ENCODE results near the gene SVOPL.
"Not testable (repeated sequence)": the region's sequence is repeated elsewhere in the genome, so short reads cannot be mapped to it uniquely, and the experiment has no call there.

Gene SVOPL

DNA sequence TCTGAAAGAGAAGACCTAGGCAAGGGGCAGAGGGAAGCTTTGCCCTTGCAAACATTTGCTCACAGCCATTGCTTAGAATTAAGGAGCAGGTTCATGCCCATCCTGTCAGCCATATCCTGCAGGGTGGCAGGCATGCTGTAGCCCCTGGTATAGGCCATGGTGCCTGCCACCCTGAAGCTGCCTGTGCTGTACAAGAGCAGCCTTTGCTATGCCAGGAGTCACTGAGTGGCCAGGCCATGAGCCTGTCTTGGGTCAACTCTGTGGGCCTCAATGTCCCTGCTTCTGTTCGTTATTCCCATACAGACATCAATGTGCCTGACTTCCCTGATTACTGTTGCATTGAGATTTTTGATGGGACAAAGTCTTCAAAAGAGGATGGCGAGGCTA lies 368 bp upstream of the SVOPL start:
- Histone ChIP-seq H3K27me3 (no peaks in the 10 kb centered on the region), H3K4me1 (ENCODE audit: control insufficient read depth in 1 of 2, insufficient read depth in 1 of 2, low read depth in 1 of 2, low read length in 1 of 2) (peaks cover 0 to 10% of the 10 kb centered on the region in 2 experiments), H3K4me3 (ENCODE audit: low read depth in 1 of 2, low read length in 1 of 2) (no peak overlapping the region), H3K27ac (no peak overlapping the region), H3K36me3 (no peaks in the 10 kb centered on the region), H3K9me3 (no peaks in the 10 kb centered on the region)
- TF ChIP-seq CTCF (IDR thresholded peaks at IDR 0.05), result no peak

- Histone ChIP-seq H3K36me3 (no peaks in the 10 kb centered on the region), H3K9me3 (no peaks in the 10 kb centered on the region), H3K4me1 (ENCODE audit: control insufficient read depth in 1 of 2, insufficient read depth in 1 of 2, low read depth in 1 of 2, low read length in 1 of 2) (peaks cover 0 to 4% of the 10 kb centered on the region in 2 experiments), H3K27me3 (no peaks in the 10 kb centered on the region), H3K27ac (no peak overlapping the region), H3K4me3 (ENCODE audit: low read depth in 1 of 2, low read length in 1 of 2) (no peak overlapping the region)
- TF ChIP-seq CTCF (IDR thresholded peaks at IDR 0.05), result no peak
These were observed 1.5 kb downstream of the SVOPL start for GRCh38 chr7:138699661-138700060.

- Histone ChIP-seq H3K9me3 (no peaks in the 10 kb centered on the region), H3K36me3 (no peaks in the 10 kb centered on the region), H3K4me1 (ENCODE audit: control insufficient read depth in 1 of 2, insufficient read depth in 1 of 2, low read depth in 1 of 2, low read length in 1 of 2) (peaks cover 0 to 4% of the 10 kb centered on the region in 2 experiments), H3K27ac (no peak overlapping the region), H3K4me3 (ENCODE audit: low read depth in 1 of 2, low read length in 1 of 2) (no peak overlapping the region), H3K27me3 (no peaks in the 10 kb centered on the region)
- TF ChIP-seq CTCF (IDR thresholded peaks at IDR 0.05), result no peak
These were observed 2.9 kb downstream of the SVOPL start for GRCh38 chr7:138698281-138698680.

DNA sequence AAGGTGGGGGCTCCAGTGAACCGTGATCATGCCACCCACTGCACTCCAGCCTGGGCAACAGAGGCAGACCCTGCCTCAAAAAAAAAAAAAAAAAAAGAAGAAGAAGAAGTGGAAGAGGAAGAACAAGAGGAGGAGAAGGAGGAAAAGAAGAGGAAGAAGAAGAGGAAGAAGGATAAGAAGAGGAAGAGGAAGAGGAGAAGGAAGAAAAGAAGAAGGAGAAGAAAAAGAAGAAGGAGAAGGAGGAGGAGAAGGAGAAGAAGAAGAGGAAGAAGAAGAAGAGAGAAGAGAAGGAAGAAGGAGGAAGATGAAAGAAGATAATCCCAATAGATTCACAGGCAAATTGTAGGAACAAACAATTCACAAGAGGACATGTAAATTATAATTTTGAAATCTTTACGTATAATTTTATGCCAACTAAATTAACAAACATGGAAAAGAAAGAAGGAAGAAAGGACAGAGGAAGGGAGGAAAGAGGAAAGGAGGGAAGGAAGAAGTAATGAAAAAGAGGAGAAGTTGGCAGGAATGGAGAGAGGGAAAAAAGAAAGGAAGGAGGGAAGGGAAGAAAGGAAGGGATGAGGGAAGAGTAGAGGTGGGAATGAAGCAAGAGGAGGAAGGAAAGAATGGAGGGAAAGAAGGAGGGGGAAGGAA lies 3.5 kb downstream of the SVOPL start:
- Histone ChIP-seq H3K27ac (no peak overlapping the region), H3K9me3 (no peaks in the 10 kb centered on the region), H3K27me3 (no peaks in the 10 kb centered on the region), H3K4me3 (ENCODE audit: low read depth in 1 of 2, low read length in 1 of 2) (no peak overlapping the region), H3K36me3 (no peaks in the 10 kb centered on the region), H3K4me1 (ENCODE audit: control insufficient read depth in 1 of 2, insufficient read depth in 1 of 2, low read depth in 1 of 2, low read length in 1 of 2) (peaks cover 0 to 4% of the 10 kb centered on the region in 2 experiments)
- TF ChIP-seq CTCF (IDR thresholded peaks at IDR 0.05), result no peak

DNA sequence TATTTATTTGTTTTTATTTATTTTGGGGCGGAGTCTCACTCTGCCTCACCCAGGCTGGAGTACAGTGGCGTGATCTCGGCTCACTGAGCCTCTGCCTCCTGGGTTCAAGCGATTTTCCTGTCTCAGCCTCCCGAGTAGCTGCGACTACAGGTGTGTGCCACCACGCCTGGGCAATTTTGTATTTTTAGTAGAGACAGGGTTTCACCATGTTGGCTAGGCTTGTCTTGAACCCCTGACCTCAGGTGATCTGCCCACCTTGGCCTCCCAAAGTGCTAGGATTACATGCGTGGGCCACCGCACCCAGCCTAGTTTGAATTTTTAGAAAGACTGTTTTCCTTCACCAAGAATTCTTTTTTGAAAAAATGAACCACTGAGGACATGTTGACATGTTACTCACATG lies 5.4 kb downstream of the SVOPL start:
- not testable (repeated sequence) for H3K4me3 ChIP-seq (ENCODE audit: low read depth in 1 of 2, low read length in 1 of 2); H3K27me3 ChIP-seq; H3K9me3 ChIP-seq; H3K36me3 ChIP-seq; H3K4me1 ChIP-seq (ENCODE audit: control insufficient read depth in 1 of 2, insufficient read depth in 1 of 2, low read depth in 1 of 2, low read length in 1 of 2); H3K27ac ChIP-seq

DNA sequence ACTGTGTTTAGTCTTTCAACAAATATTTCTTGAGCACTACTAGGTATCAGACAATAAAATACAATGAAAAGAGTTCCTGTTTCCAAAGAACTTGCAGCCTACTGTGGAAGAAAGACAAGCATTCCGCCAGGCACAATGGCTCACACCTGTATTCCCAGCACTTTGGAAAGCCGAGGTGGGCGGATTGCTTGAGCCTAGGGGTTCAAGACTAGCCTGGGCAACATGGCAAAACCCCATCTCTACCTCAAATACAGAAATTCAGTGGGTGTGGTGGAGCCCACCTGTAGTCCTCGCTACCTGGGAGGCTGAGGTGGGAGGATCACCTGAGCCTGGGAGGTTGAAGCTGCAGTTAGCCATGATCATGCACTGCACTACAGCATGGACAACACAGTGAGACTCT lies 6.1 kb downstream of the SVOPL start:
- TF ChIP-seq CTCF (IDR thresholded peaks at IDR 0.05), result no peak
- H3K4me1 ChIP-seq (ENCODE audit: control insufficient read depth in 1 of 2, insufficient read depth in 1 of 2, low read depth in 1 of 2, low read length in 1 of 2), result no peaks in the 10 kb centered on the region
- no peaks in the 10 kb centered on the region for H3K36me3 ChIP-seq
- H3K9me3 ChIP-seq, result no peaks in the 10 kb centered on the region
- no peak overlapping the region for H3K27ac ChIP-seq
- no peak overlapping the region for H3K4me3 ChIP-seq (ENCODE audit: low read depth in 1 of 2, low read length in 1 of 2)
- H3K27me3 ChIP-seq, result no peaks in the 10 kb centered on the region

Data from neutrophil (primary cell).